Ecto neural progenitor cell (in vitro differentiated cells): ENCODE data around the gene PITX3.
"Not testable (repeated sequence)": the region's sequence is repeated elsewhere in the genome, so short reads cannot be mapped to it uniquely, and the experiment has no call there.

Experiments
- DNase-seq: peaks from one replicate; pipeline ENCODE4 v3.0.0-alpha.2; 2018; ENCODE audit warnings: low spot score

PITX3 gene

DNA sequence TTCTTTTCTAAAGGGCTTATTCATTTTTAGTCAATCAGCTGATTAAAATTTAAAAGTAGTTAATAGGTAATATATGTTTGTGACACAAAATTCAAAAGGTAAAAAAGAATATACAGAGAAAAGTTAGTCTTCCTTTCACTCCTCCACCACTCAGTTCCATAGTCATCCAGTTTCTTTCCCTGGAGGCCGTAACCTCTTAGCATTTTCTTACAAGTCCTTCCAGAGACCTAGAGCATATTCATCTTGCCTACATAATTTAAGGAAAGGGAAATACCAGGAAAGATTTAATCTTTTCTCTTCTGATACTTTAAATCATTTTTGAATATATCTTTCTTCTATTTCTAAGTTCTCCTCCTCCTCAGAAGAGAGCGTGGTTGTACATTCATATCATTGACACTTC, 14.1 kb upstream of the PITX3 start:
- DNase-seq = no peak

DNA sequence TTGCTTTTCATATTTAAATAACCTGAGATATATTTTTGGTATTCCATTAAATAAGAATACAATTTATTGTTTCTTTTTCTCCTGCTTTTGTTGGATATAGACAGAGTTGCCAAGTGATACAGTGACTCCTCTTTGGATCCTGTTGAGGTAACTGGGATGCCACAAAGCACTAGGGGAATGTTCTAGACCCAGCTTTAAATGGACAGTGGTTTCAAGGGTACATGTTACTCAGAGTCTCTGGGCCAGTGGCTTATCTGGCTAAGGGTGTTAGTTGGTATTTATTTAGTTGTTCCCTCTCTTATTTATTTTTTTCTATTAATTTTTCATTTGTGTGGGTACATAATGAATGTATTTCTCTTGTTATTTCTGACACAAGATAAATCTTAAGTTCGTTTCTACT, 13.1 kb upstream of the PITX3 start:
- DNase-seq = no peak

DNA sequence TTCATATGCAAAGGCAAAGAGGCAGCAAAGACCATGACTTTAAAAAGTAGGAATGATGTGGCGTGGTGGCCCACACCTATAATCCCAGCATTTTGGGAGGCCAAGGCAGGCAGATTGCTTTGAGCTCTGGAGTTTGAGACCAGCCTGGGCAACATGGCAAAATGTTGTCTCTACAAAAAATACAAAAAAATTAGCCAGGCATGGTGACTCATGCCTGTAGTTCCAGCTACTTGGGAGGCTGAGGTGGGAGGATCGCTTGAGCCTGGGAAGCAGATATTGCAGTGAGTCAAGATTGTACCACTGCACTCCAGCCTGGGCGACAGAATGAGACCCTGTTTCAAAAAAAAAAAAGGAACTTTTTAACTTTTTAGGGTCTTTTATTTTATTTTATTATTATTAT, 11.2 kb upstream of the PITX3 start:
- DNase-seq = not testable (repeated sequence)

DNA sequence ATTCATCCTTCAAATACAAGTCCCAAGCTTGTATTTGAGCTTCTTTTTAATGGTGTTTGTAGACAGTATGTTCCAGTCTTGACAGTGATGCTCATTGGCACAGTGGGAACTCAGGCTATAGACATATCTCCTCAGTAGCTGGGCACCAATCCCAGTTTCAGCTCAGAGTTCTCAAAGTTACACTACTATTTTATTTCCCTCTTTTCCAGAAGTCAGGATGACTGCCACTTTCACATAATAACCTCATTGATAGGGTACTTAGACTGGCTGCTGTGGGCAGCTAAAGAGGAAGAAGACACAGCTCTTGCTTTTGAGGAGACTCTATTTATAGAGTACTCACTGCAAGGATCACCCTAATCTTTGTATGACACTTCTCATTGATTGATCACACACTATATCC, 6.4 kb upstream of the PITX3 start:
- no peak for DNase-seq

DNA sequence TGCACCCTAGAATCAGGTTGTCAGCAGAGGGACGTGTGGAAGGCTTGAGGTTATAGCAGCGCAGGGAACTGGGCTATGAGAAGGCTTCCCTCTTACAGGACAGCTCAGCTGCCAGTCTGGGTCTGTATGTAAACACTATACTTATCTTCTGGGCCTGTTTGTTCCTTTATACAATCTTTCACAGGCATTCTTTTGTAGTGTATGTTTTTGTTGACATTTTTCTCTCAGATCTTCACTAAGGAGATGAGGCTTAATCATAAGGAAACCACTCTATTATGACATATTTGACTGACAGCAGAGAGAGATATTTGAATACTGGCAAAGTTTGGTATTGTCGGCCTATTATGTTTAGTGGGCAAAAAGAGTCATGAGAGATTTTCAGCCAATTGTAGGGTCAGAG, 4.9 kb upstream of the PITX3 start:
- DNase-seq = no peak

DNA sequence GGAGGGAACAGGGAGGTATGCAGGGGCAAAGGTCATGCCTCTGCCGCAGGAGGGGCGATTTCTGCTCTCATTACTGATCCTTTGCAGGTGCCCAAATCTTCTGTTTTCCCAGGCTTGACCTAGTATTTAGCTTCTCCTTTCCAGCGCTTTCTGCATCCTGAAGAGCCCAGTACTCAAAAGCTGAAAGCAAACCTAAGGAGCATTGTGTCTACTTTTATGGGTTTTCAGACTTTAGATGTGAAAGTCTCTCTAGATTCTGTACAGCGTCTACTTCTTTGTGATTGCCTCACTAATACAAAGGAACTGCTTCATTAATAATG, 4.6 kb upstream of the PITX3 start:
- DNase-seq = no peak

DNA sequence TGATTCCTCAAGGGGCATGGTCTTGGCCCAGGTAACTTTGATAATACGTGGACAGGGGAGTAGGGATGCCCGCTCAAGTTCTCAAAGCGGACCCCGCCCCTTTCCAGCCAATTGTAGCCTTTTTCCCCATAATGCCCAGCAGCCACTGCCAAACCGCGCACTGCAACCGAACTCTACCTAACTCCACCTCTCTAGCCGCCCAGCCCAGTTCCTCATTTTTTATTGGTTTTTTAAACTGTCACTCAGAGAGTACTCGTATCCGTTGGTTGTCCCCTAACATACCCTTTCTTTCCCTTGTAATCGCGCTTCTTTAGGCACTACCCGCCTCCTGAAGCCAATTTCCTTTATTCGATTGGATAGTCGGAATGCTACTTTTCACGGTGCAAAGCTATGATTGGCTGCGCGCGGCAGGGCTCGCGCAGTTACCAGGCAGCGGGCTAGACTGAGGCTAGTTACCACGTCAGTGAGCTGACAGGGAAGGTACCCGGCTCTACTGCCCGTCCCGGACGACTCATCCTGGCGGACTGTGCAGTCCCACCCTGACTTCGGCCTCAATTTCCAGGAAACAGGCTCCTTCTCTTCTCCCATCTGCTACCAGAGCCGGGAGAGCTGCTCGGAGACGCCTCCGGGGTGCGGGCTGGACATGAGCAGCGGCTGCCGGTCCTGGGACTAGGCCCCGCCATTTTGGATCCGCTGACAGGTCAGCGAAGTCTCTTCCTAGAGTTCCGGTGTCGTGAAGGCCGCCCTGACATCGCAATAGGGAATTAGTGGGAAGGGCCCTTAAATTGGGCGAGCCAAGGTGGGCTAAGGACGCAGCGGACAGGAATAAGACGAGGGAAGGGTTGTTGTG, 4.0 kb upstream of the PITX3 start, which contains the start of gene GBF1:
Gene GBF1 (plus strand): TSS at position 451 of the 850 bp plus-strand sequence. CDS start 13,407 bp downstream, outside the sequence.
- DNase-seq = peak; percentile 95

DNA sequence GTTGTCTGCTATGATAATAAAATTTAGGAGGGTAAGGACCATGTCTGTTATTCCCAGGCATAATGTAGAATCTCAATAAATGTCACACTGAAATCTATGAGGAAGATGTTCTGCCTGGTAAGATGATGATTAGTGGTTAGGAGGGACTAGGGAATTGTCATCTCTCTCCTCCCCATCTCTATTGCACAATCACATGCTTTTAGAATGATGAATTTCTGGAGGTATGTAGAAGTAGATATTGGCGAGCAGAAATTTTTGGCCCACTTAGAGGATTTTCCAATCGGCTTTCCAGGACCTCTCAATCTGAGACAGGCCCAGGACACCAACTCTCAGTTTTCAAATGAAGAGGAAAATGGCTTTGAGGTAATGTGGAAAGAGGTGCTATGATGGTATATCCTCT, 2.0 kb upstream of the PITX3 start:
- no peak for DNase-seq

DNA sequence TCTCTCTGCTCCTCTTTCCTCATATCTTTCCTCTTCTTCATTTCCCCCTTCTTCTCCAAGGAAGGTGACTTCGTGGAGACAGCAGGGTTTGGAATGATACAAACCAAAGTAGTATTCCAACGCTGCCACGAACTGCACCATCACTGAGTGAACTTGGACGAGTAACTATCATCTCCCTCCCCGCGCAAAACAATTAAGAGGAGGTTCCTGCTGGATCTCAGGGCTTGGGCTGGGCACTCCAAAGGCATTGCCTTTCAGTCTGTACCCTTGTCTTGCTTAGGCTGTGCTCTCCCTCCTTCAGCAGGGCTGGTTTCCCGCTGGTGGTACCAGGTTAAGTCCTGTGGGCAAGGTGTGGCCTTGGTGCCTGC, 790 bp upstream of the PITX3 start:
- DNase-seq = no peak

DNA sequence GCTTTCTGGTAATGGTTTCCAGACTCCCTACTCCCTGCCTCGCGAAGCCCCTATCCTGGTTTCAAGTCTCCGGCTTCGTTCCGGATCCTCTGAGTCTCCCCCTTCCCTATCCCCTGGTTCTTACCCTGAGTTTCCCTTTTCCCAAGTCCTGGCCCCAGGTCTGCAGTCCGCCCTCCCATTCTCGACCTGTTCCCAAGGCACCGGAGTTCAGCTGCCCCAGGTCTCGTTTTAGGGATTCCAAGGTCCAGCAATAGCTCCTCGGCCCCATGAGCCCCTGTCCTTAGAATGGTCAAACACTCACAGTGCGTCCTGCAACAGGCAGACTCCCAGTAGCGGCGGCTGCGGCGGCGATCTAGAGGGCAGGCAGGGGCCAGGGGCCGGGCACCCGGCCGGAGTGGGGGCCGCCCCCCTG, 274 bp downstream of the PITX3 start:
- no peak for DNase-seq

DNA sequence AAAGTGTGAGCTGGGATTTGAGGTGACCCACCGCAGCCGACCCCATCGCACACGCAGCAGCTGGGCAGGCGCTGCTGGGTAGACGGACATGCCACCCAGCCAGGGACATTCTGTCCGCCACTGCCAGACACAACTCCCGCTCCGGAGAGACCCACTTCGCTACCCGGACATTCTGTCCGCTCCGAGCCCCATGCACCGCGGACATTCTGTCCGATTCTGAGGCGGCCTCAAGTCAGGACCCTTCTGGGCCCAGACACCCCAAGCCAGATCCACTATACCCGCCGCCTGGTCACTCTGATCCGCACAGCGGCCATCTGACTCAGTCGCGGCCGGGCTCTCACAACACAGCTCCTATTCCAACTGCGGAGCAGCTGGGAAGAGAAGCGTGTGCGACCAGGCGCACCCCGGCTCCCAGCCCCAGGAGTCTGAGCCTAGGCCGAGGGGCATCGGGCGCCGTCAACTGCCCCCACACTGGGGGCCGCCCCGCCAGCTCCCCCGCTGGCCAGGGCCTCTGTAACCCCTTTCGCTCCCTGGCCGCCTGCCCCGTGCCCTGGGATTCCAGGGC, 763 bp downstream of the PITX3 start:
- peak; percentile 64 for DNase-seq

DNA sequence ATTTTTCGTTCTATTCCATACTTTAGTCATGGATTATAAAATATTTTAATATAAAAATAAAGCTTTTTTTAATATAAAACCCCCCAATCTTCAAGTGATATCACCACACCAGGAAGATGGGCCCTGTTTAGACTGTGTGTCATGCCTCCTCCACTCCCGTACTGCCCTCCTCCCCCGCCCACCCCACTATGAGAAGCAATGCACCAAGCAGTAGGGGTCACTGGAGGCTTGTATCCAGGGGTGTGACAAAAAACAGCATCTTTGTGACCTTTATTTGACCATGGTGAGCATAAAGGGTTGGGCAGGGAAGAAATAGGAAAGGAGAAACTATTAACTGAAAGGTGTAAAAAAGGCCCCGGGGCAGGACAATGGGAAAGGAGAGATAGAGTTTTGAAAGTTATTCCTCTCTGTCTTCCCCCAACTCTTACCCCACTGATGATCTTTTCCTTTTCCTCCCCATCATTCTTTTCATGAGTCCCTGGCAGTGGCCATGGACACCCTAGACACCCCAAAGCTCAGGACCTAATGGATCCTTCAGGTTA, 3.5 kb downstream of the PITX3 start:
- no peak for DNase-seq

DNA sequence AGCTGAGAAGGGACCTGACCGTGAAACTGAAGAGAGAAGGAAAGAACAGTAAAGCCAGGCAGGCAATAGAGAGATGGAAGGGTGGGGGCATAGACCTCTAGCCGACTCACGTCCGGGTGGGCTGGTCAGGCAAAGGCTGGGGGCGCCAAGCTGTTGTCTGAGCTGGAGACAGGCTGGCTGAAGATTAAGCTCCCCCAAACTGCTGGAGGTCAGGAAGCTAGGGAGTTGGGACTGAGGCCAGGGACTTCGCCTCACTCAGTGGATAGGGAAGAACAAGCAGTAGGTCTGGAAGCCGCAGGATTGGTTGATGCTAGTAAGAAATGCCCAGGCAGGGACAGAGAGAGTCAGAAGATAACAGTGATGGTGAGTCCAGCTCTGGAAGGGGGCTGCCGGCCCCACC, 5.3 kb downstream of the PITX3 start:
- no peak for DNase-seq

DNA sequence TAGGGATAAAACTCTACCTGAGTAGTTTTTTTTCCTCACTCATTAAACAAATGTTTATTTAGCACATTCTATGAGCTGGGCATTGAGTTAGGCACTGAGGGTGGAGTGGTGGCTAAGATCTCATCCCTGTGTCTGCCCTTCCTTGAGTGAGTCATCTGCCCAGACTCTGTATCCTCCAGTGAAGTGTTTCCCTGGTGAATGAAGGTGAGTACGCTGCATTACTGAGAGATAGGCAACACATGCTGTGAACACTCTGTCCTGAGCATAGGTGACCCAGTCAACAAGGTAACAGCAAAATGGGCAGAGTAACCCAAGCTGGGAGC, 5.8 kb downstream of the PITX3 start:
- DNase-seq = no peak

DNA sequence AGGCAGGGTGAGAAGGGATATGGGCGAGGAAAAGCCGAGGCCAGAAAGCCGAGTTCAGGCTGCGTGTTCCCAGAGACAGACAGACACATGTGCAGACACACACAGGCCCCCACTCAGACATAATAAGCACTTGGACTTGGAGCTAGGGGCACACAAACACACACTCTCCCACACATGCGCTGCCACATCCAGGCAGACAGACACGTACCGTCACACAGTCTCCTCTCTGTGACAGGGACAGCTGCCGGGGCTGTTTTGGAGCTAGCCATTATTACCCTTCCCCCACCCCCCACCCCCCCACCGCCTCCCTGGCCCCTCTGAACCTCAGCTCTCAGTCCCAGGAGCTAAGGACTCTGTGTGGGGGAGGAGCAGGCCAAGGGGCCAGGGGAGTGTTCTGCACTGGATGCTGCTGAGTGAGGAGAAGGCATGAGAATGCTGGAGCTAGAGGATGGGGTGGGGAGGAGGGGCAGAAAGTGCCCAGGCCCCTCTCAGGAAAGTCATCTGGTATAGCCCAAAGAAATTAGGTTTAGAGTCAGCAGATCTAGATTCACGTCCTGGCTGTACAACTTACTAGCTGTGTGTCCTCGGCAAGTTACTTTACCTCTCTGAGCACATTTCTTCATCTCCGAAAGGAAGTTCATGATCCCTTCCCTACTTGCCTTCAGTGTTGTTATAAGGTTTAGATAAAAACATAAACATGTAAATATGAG, 6.3 kb downstream of the PITX3 start:
- no peak for DNase-seq

DNA sequence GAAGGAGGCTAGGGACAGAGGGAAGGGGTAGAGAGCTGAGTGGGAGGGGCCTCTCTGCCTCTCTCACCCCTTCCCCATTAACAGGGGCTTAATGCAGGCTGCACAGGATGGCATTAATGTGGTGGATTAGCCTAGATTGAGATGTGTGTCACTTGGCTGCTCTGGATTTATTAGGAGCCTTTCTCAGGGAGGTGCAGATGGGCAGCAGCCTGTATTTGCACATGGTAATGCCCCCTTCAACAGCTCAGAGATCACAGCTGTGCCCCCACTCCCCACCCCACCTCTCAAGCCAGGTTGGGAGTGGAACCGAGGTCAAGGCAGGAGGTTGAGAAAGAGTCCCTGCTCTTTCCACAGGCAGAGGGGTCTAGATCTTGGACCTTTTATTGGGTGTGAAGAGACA, 7.3 kb downstream of the PITX3 start:
- no peak for DNase-seq

DNA sequence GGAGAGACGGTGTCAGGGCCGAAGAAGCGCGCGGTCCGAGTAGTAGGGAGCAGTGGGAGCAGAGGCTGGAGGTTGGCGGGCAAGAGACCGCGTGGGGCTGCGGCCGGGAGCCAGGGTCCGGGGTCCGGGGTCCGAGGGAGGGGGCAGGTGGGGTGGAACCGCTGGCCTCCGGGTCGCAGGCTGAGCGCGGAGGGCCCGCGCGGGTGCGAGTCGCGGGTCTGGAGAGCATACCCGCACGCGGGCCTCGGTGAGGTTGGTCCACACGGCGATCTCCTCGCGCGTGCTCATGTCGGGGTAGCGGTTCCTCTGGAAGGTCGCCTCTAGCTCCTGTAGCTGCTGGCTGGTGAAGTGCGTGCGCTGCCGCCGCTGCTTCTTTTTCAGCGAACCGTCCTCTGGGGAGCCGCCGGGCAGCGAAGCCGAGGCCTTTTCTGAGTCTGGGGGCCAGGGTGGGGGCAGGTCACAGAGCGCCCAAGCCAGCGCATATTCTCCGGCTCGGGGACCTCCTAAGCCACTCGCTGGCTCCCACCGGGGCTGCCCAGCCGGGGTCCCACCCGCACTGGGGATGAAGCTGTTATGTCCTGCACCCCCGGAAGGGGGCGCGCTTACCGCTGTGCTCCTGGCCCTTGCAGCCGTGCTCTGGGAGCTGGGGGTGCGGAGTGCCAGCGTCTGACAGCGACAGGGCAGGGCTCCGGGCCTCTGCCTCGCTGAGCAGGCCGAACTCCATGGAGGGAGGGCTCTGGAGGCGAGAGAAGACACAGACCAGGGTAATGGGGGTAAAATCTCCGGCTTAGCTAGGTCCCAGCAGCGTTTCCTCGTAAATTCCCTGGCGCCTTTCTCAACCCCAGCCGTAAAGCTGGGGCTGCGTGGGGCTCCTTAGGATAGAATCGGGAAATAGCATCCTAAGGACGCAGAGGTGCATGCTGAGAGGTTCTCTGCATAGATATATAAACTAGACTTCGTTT, 9.7 kb downstream of the PITX3 start:
- peak; percentile 79 for DNase-seq

DNA sequence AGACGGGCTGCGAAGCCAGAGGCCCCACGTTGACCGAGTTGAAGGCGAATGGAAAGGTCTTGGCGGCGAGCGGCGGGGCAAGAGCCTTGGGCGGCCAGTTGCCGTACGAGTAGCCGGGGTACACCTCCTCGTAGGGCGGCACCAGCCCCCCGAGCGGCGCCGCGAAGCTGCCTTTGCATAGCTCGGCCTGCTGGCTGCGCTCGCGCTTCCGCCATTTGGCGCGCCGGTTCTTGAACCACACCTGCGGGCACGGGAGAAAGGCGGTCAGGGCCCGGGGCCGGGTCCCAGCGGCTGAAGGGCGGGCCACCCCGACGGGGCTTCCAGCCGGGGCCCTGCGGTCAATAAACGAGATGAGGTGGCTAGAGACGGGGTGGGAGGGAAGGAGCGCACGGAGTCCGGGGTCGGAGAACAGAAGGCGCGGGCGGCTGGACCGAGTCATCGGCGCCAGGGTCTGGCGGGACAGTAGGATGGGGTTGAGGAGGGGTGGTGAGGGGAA, 10.4 kb downstream of the PITX3 start:
- peak; percentile 83 for DNase-seq

DNA sequence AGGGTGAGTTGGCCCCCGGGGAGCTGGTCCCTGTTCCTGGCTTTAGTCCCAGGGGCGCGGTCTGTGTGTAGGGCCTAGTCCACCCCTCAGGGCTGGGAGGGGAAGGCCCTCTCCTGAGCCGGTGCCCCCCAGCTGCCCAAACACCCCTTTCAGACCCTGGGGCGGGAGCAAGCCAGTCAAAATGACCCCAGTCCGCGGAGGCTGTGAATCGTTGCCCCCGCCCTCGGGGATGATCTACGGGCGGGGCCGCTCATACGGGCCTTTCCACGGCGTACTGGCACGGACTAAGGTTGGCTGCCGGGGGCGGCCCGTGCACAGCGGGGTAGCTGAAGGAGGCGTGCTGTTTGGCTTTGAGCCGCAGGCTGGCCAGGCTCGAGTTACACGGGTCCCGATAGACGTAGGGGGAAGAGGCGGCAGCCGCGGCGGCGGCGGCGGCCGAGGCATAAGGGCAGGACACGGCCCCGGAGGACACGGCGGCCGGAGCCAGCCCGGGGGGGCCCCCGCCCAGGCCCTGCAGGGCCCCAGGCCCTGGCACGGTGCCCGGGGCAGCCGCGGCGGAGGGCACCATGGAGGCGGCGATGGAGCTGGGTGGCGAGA, 10.9 kb downstream of the PITX3 start:
- DNase-seq = peak; percentile 89

DNA sequence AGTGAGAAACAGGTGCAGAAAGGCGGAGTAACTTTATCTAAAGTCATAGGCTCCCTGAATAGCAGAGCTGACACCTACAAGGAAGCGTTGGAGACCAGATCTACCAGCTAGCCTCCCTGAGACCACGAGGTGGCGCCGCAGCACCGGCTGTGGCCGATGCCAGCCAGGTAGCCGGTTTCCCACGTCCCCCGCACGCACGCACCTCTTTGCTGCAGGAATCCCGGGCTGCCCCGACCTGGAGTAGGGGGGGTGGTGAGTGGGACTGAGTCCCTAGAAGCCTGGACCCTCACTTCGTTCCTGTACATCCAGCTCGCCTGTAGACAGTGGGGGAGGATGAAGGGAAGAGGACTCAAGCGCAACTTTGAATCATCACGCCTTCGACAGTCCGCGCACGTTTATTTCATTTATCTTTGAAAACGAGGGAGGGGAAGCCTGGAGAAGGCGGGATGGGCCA, 11.5 kb downstream of the PITX3 start:
- DNase-seq = peak; percentile 90

DNA sequence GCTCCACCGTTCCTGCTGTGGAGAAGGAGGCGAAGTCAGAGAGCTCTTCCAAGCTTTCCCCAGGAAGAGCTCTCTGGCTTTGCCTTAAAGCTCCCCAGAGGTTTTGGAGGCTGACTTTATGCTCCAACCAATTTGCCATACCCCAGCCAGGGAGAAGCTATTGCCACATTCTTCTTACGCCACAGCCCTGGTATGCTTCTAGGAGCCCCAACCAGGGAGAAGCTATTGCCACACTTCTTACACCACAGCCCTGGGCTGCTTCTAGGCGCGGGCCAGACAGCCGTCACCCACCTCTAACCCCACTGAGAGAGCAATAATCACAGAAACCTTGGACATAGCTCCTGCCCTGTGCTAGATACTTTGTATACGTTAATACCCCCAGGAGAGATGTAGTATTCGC, 14.3 kb downstream of the PITX3 start:
- DNase-seq = no peak

DNA sequence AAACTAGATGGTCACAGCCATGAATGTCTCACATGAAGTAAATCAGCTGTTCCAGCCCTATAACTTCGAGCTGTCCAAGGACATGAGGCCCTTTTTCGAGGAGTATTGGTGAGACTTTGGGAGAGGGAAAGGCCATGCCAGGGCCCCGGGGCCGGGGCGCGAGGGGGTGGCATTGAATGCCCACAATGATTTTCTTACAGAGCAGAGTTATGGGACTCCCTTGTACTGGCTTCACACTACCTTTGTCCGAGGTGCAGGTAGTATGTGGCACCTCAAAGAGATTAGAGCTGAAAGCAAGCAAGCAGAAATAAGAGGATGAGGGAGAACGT, 14.8 kb downstream of the PITX3 start:
- no peak for DNase-seq
